Lower lobe of right lung (tissue), 2 donors: ENCODE measurements around the gene LINC00305. TPM values are rescaled to one million over a fixed set of nuclear protein-coding genes. Genes with fewer than 3 reads are reported as not detected.

ENCODE experiments used
- ATAC-seq, 2 donors: fragments of 200-7000 bp; cut with Tn5 transposase; one replicate each; pipeline ENCODE4 v1.9.1; 2020 to 2022; ENCODE audit warnings: mild to moderate bottlenecking in 2 of 2, moderate library complexity in 2 of 2
- DNase-seq: peaks from one replicate; pipeline ENCODE4 v3.0.0-alpha.2; 2020
- H3K27ac ChIP-seq: fragments of 200-600 bp; one replicate; pipeline ENCODE4 v1.8.0; 2022
- H3K27me3 ChIP-seq: fragments of 200-600 bp; one replicate; pipeline ENCODE4 v1.8.0; 2022; ENCODE audit warnings: low read depth
- H3K36me3 ChIP-seq: fragments of 200-600 bp; one replicate; pipeline ENCODE4 v1.8.0; 2022; ENCODE audit warnings: mild to moderate bottlenecking
- H3K4me1 ChIP-seq: fragments of 200-600 bp; one replicate; pipeline ENCODE4 v1.8.0; 2022
- H3K4me3 ChIP-seq: fragments of 200-600 bp; one replicate; pipeline ENCODE4 v1.8.0; 2022; ENCODE audit warnings: mild to moderate bottlenecking
- H3K9me3 ChIP-seq: fragments of 200-600 bp; one replicate; pipeline ENCODE4 v1.8.0; 2022
- CTCF ChIP-seq: fragments of 200-600 bp; IDR thresholded peaks from one replicate; pipeline ENCODE4 v1.8.0; 2022; ENCODE audit warnings: antibody characterized with exemption, mild to moderate bottlenecking
- intact Hi-C: fragments of 100-400 bp; cut with DNase I; formaldehyde crosslinking; loops from one replicate; pipeline ENCODE4 v1.11.0; 2022
- total RNA-seq: library from RNA; stranded (reverse); fragmentation: NEBNext Ultra II Directional; extraction: Animal tissue kit (Norgen Biotek cat#: 25700); gene quantifications from one replicate; pipeline ENCODE4 v1.2.1, GENCODE V29; 2021
- donor health status: DM: no; HTN: yes; CAD: no; lungs with severe emphysema.

LINC00305 gene
- total RNA-seq, 1 donor from 2014 or later, result not detected

GRCh38 chr18:64179556-64180080 is 30.7 kb upstream of the LINC00305 start:
- H3K9me3 ChIP-seq, result no peaks in the 10 kb centered on the region
- no peak overlapping the region for H3K27ac ChIP-seq
- ATAC-seq (no peak), DNase-seq (no peak)
- H3K4me3 ChIP-seq, result no peak overlapping the region
- intact Hi-C loops, result no loop called here
- no peak for TF ChIP-seq CTCF
- no peaks in the 10 kb centered on the region for H3K4me1 ChIP-seq
- H3K36me3 ChIP-seq, result no peaks in the 10 kb centered on the region
- H3K27me3 ChIP-seq, result no peaks in the 10 kb centered on the region

DNA sequence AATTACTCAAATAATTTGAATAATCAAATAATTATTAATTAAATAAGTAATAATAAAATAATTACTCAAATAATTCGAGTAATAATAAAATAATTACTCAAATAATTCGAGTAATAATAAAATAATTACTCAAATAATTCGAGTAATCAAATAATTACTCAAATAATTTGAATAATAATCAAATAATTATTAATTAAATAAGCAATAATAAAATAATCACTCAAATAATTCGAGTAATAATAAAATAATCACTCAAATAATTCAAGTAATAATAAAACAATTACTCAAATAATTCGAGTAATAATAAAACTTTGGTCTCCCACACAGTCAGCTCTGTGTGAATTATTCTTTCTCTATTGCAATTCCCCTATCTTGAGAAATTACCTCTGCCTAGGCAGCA is 30.0 kb upstream of the LINC00305 start:
- no peaks in the 10 kb centered on the region for H3K9me3 ChIP-seq
- no peak overlapping the region for H3K27ac ChIP-seq
- DNase-seq, result no peak
- TF ChIP-seq CTCF, result no peak
- intact Hi-C loops, result no loop called here
- H3K36me3 ChIP-seq, result no peaks in the 10 kb centered on the region
- no peak overlapping the region for H3K4me3 ChIP-seq
- H3K4me1 ChIP-seq, result no peaks in the 10 kb centered on the region
- H3K27me3 ChIP-seq, result no peaks in the 10 kb centered on the region
- no peak for ATAC-seq

- H3K4me1 ChIP-seq, result no peaks in the 10 kb centered on the region
- H3K27ac ChIP-seq, result no peak overlapping the region
- H3K27me3 ChIP-seq, result no peaks in the 10 kb centered on the region
- no peak for TF ChIP-seq CTCF
- ATAC-seq (no peak), DNase-seq (no peak)
- H3K36me3 ChIP-seq, result no peaks in the 10 kb centered on the region
- no peaks in the 10 kb centered on the region for H3K9me3 ChIP-seq
- intact Hi-C loops, result no loop called here
- H3K4me3 ChIP-seq, result no peak overlapping the region
Measured at GRCh38 chr18:64175432-64175831, 26.5 kb upstream of the LINC00305 start.

DNA sequence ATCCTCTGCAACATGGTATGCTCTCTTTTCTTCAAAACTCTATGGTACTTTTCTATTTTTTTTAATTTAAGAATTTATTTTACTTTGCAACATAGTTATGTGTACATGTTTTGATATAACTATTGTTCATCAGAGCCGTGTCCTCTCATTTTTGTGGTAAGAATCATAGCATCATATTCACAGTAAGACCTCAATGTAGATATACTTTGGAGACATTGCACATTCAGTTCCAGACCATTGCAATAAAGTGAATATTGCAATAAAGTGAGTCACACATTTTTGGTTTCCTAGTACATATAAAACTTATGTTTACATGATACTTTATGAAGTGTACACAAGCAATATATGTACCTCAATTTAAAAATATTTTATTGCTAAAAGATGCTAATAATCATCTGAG is 22.7 kb upstream of the LINC00305 start:
- intact Hi-C loops, result no loop called here
- no peaks in the 10 kb centered on the region for H3K27me3 ChIP-seq

GRCh38 chr18:64167408-64167925 is 18.6 kb upstream of the LINC00305 start:
- H3K4me3 ChIP-seq, result no peak overlapping the region
- intact Hi-C loops, result no loop called here
- H3K36me3 ChIP-seq, result no peaks in the 10 kb centered on the region
- no peaks in the 10 kb centered on the region for H3K9me3 ChIP-seq
- ATAC-seq (no peak), DNase-seq (no peak)
- no peak overlapping the region for H3K27ac ChIP-seq
- no peak for TF ChIP-seq CTCF
- H3K4me1 ChIP-seq, result no peaks in the 10 kb centered on the region
- H3K27me3 ChIP-seq, result no peaks in the 10 kb centered on the region

More for the DNA sequence above, 22.7 kb upstream of the LINC00305 start:
- DNase-seq (no peak), ATAC-seq (no peak)
- Histone ChIP-seq H3K4me1 (no peaks in the 10 kb centered on the region), H3K27ac (no peak overlapping the region), H3K36me3 (no peaks in the 10 kb centered on the region), H3K4me3 (no peak overlapping the region), H3K9me3 (no peaks in the 10 kb centered on the region)
- TF ChIP-seq CTCF, result no peak
